Fibroblast of gingiva (primary cell): ENCODE measurements around the gene OR6B2.
"Not testable (repeated sequence)": the region's sequence is repeated elsewhere in the genome, so short reads cannot be mapped to it uniquely, and the experiment has no call there.

Experiments used
- DNase-seq: peaks from one replicate; pipeline ENCODE4 v3.0.0-alpha.2; 2011; ENCODE audit warnings: low read depth

The OR6B2 gene

DNA sequence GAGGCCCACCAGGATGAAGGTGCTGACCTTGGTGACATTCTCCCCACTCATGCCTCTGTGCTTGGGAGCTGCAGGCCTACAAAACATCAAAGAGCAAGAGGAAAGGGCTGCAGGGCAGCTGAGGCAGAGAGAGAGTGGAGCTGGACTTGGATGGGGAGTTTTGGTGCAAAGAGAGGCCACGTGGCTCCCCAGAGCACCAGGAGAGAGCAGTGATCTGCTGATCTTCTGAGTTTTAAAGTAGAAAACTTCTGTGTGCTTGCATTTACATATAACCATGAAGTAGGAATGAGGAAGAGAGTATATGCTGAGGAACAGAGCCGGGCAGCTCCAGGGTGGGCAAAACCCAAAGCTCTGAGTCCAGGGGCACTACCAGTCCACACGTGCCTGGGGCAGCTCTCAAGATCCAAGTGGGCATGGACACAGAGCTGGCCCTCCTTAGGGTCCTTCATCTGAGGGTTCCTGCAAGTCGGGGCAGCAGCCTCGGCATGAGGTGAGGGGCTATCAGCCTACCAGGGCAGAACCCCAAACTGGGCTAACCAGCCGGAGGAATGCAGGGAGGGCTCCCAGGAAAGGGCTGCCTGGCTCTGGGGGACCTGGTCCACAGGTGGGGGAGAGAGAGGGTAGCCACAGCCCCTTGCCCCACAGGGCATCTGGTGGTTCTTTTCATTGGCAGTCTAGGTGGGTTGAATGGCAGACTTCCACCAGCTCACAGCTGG lies at the start of gene OR6B2:
OR6B2 (minus strand) TSS at position 51 of the 716 bp plus-strand sequence; CDS start at position 51, 0 bp downstream.
- no peak for DNase-seq

- no peak for DNase-seq
Observed at GRCh38 chr2:240078631-240079030, 48.4 kb upstream of the OR6B2 start.

GRCh38 chr2:240077442-240077841 lies 47.2 kb upstream of the OR6B2 start:
- no peak for DNase-seq

DNA sequence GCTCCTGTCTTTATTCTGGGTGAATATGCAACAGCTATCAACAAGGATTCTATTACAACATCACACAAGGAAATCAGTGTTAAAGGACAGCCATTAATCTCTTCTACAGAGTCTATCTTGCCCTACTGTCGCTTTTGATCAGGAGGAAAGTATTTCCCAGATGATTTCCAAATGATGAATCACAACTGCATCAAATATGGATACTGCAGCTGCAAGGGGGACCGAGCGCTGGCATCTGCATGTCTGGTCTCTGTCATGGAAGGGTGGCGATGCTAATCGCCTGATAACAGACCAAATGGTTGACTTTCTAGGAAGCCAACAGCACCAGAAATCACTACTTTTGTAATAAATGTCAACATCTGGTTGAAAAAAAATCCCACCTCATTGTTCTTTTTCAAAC lies 44.3 kb upstream of the OR6B2 start:
- no peak for DNase-seq

- no peak for DNase-seq
Observed at GRCh38 chr2:240070907-240071306, 40.7 kb upstream of the OR6B2 start.

DNA sequence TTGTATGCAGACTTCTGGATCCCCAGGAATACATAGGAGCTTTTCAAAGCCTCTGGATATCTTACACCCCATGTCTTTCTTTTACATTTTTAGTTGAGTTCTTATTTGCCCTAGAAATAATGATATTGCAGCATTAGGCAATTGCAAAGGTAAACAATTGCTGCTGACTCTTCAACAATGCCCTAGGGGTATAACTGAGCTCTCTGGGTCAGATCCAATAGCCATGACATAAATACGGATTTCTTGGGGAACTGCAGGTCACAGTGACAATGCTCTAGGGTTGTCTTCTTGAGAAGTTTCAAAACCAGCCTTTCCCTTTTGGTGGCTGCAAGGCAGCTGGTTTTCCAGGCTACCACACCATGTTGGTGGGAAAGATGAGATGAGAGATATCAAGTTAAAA lies 39.6 kb upstream of the OR6B2 start:
- DNase-seq = peak; percentile 20

GRCh38 chr2:240068193-240068592 lies 38.0 kb upstream of the OR6B2 start:
- no peak for DNase-seq

DNA sequence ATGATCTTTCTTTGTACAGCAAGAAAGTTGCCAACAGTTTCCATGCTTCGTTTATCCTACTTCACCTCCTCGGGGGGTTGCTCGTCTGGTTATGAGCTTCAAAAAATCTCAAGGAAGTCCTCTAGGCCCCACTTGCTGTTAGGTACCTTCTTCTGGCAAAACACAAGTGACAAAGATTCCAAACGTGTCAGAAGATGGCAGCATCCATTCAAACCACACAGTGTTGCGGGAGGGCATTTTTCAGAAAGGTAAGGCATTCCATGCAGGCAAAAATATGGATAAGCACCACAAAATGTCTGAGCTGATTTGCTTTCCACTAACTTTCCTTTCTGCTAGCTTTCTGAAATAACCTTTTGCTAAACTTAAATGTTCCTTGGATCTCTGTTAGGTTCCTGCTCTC lies 36.3 kb upstream of the OR6B2 start:
- no peak for DNase-seq

- DNase-seq = no peak
Observed at GRCh38 chr2:240064898-240065297, 34.7 kb upstream of the OR6B2 start.

- DNase-seq = peak; percentile 38
Observed at GRCh38 chr2:240060977-240061591, 30.9 kb upstream of the OR6B2 start.

DNA sequence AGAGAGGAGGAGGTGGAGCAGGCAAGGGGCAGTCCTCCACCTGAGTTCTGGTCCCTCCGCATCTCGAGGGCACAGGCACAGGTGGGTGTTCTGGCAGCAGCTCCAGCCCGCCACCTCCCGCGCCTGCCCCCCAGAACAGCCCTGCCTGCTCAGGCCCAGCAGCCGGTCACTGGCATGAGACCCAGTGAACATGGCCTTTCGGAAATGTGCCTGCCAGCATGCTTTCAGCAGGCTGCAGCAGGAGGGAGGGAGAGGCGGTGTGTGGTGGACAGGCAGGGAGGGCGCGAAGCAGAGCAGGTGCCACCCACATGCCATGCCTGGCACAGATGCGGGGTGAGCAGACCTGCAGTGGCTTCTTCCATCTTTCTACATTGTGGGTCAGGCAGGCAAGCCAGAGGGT lies 26.4 kb upstream of the OR6B2 start:
- no peak for DNase-seq

GRCh38 chr2:240055177-240055917 lies 25.1 kb upstream of the OR6B2 start:
- DNase-seq = no peak

GRCh38 chr2:240053173-240054155 lies 23.2 kb upstream of the OR6B2 start, which contains the start of gene OR6B3:
OR6B3 (minus strand) TSS chr2:240053521.
- no peak for DNase-seq

DNA sequence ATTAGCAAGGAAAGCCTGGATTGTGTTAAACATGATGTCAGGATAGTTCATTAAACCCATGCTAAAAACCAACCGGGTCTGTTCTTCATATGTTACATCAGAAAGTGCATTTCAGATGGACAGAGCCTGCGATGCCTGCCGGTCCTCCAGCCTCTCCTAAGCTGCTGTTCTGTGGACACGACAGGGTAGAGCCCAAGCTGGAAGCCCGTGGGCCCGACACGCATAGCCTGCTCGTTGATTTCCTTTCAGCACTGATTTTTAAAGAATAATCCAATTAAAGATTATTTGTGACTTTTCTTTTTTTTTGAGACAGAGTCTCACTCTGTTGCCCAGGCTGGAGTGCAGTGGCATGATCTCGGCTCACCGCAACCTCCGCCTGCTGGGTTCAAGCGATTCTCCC lies 22.3 kb upstream of the OR6B2 start:
- DNase-seq = no peak

GRCh38 chr2:240051697-240052096 lies 21.5 kb upstream of the OR6B2 start:
- DNase-seq = no peak

GRCh38 chr2:240050278-240050677 lies 20.0 kb upstream of the OR6B2 start:
- no peak for DNase-seq

DNA sequence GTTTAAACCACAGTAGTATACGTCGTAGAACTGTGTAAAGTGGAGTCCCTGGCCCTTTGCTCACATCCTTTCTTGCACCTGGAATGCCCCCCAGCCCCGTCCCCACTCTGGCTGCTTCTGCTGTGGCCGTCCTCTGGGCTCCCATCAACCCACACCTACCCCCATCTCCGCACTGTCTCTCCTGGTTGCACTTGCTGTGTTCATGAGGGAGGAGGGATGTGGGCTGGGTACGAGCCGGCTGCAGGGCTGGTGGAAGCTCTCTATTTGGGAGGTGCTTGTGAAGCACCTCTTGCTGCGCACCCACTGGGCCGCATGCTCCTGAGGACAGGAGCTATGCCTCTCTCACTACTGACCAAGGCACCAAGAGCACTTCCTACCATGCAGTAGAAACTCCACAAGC lies 18.0 kb upstream of the OR6B2 start:
- DNase-seq = no peak

- DNase-seq = no peak
Observed at GRCh38 chr2:240045098-240045497, 14.9 kb upstream of the OR6B2 start.

GRCh38 chr2:240044096-240044495 lies 13.9 kb upstream of the OR6B2 start:
- not testable (repeated sequence) for DNase-seq

DNA sequence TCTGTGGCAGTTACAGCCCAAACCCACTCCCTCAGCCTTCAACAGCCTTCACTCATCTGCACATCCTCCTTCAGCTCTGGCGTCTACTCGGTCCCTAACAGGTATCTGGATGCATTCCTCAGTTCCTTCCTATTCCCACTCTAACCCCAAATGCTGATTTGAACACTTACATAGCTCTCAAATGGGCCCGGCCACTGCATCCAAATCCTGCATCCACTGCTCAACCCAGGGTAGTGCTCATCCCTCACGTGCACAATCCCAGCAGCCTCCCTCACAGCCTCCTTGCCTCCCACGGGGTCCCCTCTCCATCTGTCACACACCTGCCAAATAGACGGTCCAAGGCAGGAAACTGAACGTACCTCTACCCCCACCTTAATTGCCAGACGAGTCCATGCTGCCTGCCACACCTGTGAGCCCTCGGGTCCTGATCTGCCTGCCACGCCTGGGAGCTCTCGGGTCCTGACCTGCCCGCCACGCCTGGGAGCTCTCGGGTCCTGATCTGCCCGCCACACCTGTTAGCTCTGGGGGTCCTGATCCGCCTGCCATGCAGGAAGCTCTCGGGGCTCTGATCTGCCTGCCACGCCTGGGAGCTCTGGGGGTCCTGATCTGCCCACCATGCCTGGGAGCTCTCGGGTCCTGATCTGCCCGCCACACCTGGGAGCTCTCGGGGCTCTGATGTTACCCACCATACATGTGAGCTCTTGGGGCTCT lies 13.2 kb upstream of the OR6B2 start:
- no peak for DNase-seq

GRCh38 chr2:240042740-240043139 lies 12.5 kb upstream of the OR6B2 start:
- no peak for DNase-seq
